Rectal smooth muscle tissue (tissue), 1 donor: ENCODE measurements around the gene EIF2AK2.

ENCODE experiments used
- H3K27ac ChIP-seq: one replicate; pipeline ENCODE4 v1.7.0; 2013; ENCODE audit warnings: low read depth, low read length, inconsistent platforms
- H3K27me3 ChIP-seq: one replicate; pipeline ENCODE4 v1.7.0; 2013; ENCODE audit warnings: low read length; ENCODE audit not compliant: control insufficient read depth, insufficient read depth
- H3K36me3 ChIP-seq: one replicate; pipeline ENCODE4 v1.7.0; 2013; ENCODE audit warnings: low read length; ENCODE audit not compliant: control insufficient read depth, insufficient read depth
- H3K4me1 ChIP-seq: one replicate; pipeline ENCODE4 v1.7.0; 2013; ENCODE audit warnings: low read length; ENCODE audit not compliant: control insufficient read depth, insufficient read depth
- H3K4me3 ChIP-seq: one replicate; pipeline ENCODE4 v1.7.0; 2013; ENCODE audit warnings: low read length
- H3K9ac ChIP-seq: one replicate; pipeline ENCODE4 v1.7.0; 2013; ENCODE audit warnings: low read length

EIF2AK2 gene

DNA sequence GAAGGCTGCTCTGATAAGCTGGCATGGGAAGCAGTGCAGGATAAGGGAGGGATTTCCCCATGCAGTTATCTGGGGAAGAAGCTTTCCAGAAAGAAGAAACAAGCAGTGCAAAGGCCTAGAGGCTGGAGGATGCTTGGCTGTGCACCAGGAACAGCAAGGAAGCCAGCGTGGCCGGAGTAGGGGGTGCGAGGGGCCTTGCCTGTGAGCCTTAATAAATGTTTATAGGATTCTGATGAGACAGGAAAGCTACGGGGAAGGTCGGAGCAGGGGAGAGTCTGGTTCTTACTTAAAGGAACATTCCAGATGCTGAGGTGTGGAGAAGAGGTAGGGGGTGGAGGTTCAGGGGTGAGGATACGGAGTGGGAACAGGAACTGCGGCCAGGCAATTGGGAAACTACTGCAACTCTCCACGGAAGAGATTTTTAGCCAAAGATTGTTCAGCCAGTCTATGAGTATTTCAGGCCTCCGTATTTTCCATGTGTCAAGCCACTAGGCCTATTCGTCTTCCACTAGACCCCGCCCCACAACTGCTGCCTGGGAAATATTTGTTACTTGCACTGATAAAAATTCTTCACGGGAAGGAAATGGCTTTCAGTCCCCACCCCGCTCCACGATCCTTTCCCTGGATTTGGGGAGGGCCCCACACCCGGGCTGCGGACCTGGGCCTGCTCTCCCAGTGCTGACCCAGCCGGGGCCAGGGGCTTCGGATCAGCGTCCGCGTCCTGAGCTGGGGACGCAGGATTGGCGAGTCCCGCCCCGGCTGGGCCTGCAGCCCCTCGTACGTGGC is 516 bp downstream of the EIF2AK2 start:
- H3K4me1 ChIP-seq = peaks cover 3% of the 10 kb centered on the region
- peak overlapping the region; percentile 82 for H3K27ac ChIP-seq
- H3K9ac ChIP-seq = peak overlapping the region; percentile 42
- no peaks in the 10 kb centered on the region for H3K36me3 ChIP-seq
- no peaks in the 10 kb centered on the region for H3K27me3 ChIP-seq
- H3K4me3 ChIP-seq = peak overlapping the region; percentile 75

DNA sequence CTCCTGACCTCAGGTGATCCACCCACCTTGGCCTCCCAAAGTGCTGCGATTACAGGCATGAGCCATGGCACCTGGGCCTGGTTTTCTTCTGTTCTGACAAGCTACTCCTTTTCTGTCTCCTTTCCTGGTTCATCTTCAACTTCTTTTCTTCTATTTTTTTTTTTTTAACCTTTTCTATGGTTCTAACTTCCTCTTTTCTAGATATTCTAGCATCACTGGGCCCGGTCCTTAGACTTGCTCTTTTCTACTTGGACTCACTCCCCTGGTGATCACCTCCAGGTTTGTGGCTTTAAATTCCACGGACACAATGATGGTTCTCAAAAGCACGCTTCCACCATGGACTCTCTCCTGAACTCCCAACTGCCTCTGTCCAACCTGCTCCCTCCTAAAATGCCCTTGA is 2.0 kb downstream of the EIF2AK2 start:
- H3K4me1 ChIP-seq = peaks cover 3% of the 10 kb centered on the region

GRCh38 chr2:37153224-37153623 is 3.6 kb downstream of the EIF2AK2 start:
- H3K36me3 ChIP-seq = no peaks in the 10 kb centered on the region
- H3K4me1 ChIP-seq = peaks cover 3% of the 10 kb centered on the region
- no peak overlapping the region for H3K27ac ChIP-seq
- no peaks in the 10 kb centered on the region for H3K27me3 ChIP-seq
- H3K9ac ChIP-seq = no peak overlapping the region
- H3K4me3 ChIP-seq = no peak overlapping the region

More for the DNA sequence above, 2.0 kb downstream of the EIF2AK2 start:
- Histone ChIP-seq H3K4me3 (no peak overlapping the region), H3K27me3 (no peaks in the 10 kb centered on the region), H3K36me3 (no peaks in the 10 kb centered on the region), H3K27ac (no peak overlapping the region), H3K9ac (no peak overlapping the region)

GRCh38 chr2:37149626-37150322 is 7.0 kb downstream of the EIF2AK2 start:
- Histone ChIP-seq H3K27ac (no peak overlapping the region), H3K9ac (no peak overlapping the region), H3K4me3 (no peak overlapping the region), H3K27me3 (no peaks in the 10 kb centered on the region), H3K4me1 (no peaks in the 10 kb centered on the region), H3K36me3 (peaks cover 8% of the 10 kb centered on the region)

DNA sequence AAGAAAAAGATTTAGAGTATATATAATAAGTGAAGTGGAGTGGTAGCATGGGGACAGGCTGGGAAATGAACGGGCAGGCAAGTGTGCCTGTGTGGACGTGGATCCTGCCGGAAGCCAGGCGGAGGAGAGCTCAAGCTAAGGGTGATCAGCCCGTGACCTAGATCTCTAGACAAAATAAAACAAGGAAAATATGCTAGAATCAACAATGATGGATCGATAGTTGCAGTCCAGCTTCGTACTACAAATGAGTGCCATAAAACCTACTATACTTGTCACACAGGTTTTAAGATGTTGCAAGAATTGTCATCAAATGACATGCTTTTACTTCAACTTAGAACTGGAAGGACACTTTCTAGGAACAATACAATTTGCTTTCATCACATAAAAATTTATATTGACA is 8.5 kb downstream of the EIF2AK2 start:
- no peaks in the 10 kb centered on the region for H3K27me3 ChIP-seq
- H3K4me3 ChIP-seq = no peak overlapping the region
- no peaks in the 10 kb centered on the region for H3K4me1 ChIP-seq
- no peak overlapping the region for H3K27ac ChIP-seq
- no peak overlapping the region for H3K9ac ChIP-seq
- peaks cover 8% of the 10 kb centered on the region for H3K36me3 ChIP-seq

GRCh38 chr2:37146062-37146461 is 10.7 kb downstream of the EIF2AK2 start:
- Histone ChIP-seq H3K36me3 (peaks cover 8% of the 10 kb centered on the region), H3K27me3 (no peaks in the 10 kb centered on the region)

DNA sequence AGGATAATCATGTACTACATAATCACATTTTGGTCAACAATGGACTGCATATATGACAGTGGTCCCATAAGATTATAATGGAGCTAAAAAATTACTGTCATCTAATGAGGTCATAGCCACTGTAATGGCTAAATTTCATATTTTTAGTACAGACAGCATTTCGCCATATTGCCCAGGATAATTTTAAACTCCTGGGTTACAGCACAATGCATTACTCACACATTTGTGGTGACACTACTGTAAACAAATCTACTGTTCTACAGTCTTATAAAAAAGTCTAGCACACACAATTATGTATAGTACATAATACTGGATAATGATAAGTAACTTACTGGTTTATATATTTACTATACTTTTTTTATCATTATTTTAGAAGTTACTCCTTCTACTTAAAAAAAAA is 12.8 kb downstream of the EIF2AK2 start:
- Histone ChIP-seq H3K27me3 (no peaks in the 10 kb centered on the region), H3K9ac (no peak overlapping the region), H3K4me3 (no peak overlapping the region), H3K4me1 (no peaks in the 10 kb centered on the region), H3K36me3 (peaks cover 8% of the 10 kb centered on the region), H3K27ac (no peak overlapping the region)

More at GRCh38 chr2:37146062-37146461, 10.7 kb downstream of the EIF2AK2 start:
- Histone ChIP-seq H3K4me1 (no peaks in the 10 kb centered on the region), H3K4me3 (no peak overlapping the region), H3K27ac (no peak overlapping the region), H3K9ac (no peak overlapping the region)

GRCh38 chr2:37142546-37142945 is 14.2 kb downstream of the EIF2AK2 start:
- Histone ChIP-seq H3K9ac (no peak overlapping the region), H3K36me3 (peaks cover 8% of the 10 kb centered on the region), H3K27me3 (no peaks in the 10 kb centered on the region), H3K27ac (no peak overlapping the region), H3K4me1 (no peaks in the 10 kb centered on the region), H3K4me3 (no peak overlapping the region)

DNA sequence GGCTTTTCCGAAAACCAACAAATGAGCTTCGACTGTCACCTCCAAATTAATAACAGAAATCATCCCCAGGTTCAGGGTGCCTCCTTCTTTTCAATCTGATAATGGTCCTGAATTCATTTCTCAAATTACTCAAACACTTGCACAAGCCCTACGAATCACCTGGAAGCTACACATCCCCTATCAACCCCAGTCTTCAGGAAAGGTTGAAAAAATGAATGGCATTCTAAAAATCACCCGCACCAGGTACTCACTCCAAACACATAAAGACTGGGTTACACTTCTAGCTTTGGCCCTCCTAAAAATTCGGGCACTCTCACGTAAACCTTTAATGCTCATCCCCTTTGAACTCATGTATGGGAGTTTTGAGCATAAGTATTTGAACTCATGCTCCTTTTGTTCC is 23.9 kb downstream of the EIF2AK2 start:
- H3K9ac ChIP-seq = no peak overlapping the region
- H3K36me3 ChIP-seq = peaks cover 31% of the 10 kb centered on the region

DNA sequence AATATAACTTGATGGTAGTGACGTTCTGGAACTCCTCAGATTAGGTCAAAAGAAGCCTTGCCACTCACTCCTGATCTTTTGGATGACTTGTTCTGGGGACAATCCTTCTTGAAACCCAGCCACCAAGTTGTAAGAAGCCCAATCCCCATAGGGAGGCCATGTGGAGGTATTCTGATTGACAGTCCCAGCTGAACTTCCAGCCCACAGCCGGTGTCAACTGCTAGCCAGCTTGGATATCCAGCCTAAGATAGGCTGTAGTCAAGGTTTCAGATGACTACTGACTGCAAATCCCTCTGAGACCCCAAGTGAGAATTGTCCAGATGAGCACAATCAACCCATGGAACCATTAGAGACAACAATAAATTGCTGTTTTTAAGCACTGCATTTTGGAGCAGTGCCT is 31.4 kb downstream of the EIF2AK2 start:
- Histone ChIP-seq H3K9ac (no peak overlapping the region), H3K4me1 (no peaks in the 10 kb centered on the region), H3K27ac (no peak overlapping the region), H3K36me3 (peaks cover 12% of the 10 kb centered on the region), H3K4me3 (no peak overlapping the region), H3K27me3 (no peaks in the 10 kb centered on the region)

More for the DNA sequence above, 23.9 kb downstream of the EIF2AK2 start:
- no peak overlapping the region for H3K27ac ChIP-seq
- H3K27me3 ChIP-seq = no peaks in the 10 kb centered on the region
- no peaks in the 10 kb centered on the region for H3K4me1 ChIP-seq
- H3K4me3 ChIP-seq = no peak overlapping the region

- Histone ChIP-seq H3K27ac (no peak overlapping the region), H3K36me3 (peaks cover 7% of the 10 kb centered on the region), H3K9ac (no peak overlapping the region), H3K4me3 (no peak overlapping the region), H3K27me3 (no peaks in the 10 kb centered on the region), H3K4me1 (no peaks in the 10 kb centered on the region)
These were observed 37.6 kb downstream of the EIF2AK2 start for GRCh38 chr2:37119157-37119556.

- Histone ChIP-seq H3K27me3 (no peaks in the 10 kb centered on the region), H3K4me1 (no peaks in the 10 kb centered on the region), H3K4me3 (no peak overlapping the region), H3K36me3 (peaks cover 4% of the 10 kb centered on the region), H3K9ac (no peak overlapping the region), H3K27ac (no peak overlapping the region)
These were observed 39.2 kb downstream of the EIF2AK2 start for GRCh38 chr2:37117566-37117965.

DNA sequence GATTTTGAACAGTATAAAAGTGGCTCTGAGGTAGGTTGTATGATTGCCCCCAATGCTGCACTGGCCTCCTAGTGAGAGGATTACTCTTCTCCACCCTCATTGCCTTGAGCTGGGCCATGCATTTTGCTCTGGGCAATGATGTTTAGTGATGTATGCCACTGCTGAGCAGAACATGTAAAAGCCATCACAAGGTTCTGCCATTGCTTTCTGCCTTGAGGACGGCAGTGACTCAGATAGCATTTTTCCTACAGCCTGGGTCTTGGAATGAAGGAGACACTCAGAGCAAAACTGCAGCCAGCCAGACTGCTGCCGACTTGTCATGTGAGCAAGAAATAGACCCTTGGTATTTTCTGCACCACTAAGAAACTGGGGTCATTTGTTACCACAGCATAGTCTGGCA is 44.8 kb downstream of the EIF2AK2 start:
- Histone ChIP-seq H3K27ac (no peak overlapping the region), H3K9ac (no peak overlapping the region), H3K4me1 (no peaks in the 10 kb centered on the region), H3K4me3 (no peak overlapping the region), H3K27me3 (no peaks in the 10 kb centered on the region), H3K36me3 (peaks cover 14% of the 10 kb centered on the region)
